ENCODE data around the gene APIP.

The APIP gene

GRCh38 chr11:34924714-34925113 is 8.5 kb upstream of the APIP start:
- TF ChIP-seq CTCF (IDR thresholded peaks at IDR 0.05), result no peak

GRCh38 chr11:34921156-34921555 is 5.0 kb upstream of the APIP start:
- no peak for TF ChIP-seq CTCF (IDR thresholded peaks at IDR 0.05)

GRCh38 chr11:34916843-34917770 is 928 bp upstream of the APIP start:
- TF ChIP-seq CTCF (IDR thresholded peaks at IDR 0.05), result no peak

- TF ChIP-seq CTCF (IDR thresholded peaks at IDR 0.05), result no peak
Measured at GRCh38 chr11:34915136-34916014, 804 bp downstream of the APIP start.

GRCh38 chr11:34911676-34912075 is 4.5 kb downstream of the APIP start:
- TF ChIP-seq CTCF (IDR thresholded peaks at IDR 0.05), result no peak

- TF ChIP-seq CTCF (IDR thresholded peaks at IDR 0.05), result no peak
Measured at GRCh38 chr11:34910817-34911216, 5.4 kb downstream of the APIP start.

- no peak for TF ChIP-seq CTCF (IDR thresholded peaks at IDR 0.05)
Measured at GRCh38 chr11:34909955-34910354, 6.2 kb downstream of the APIP start.
